Esophagus muscularis mucosa (tissue), 4 donors: ENCODE results near the gene RPS6KA2. TPM values are rescaled to one million over a fixed set of nuclear protein-coding genes. Genes with fewer than 3 reads are reported as not detected.

Source experiments
- DNase-seq: peaks from one replicate; pipeline ENCODE4 v3.0.0-alpha.2; 2017; ENCODE audit errors: extremely low spot score
- H3K27ac ChIP-seq, 4 donors: fragments of 200-600 bp; sonication (generic); replicated peaks in 1 of 4; 1 replicate in 3 of 4; 2 replicates in 1 of 4; pipeline ENCODE4 v1.5.1; 2016 to 2019; ENCODE audit warnings: mild to moderate bottlenecking in 1 of 4
- H3K27me3 ChIP-seq, 4 donors: fragments of 200-600 bp; sonication (generic); one replicate each; pipeline versions ENCODE4 v1.5.1 to v1.6.0; 2016 to 2019
- H3K36me3 ChIP-seq, 4 donors: fragments of 200-600 bp; sonication (generic); one replicate each; pipeline ENCODE4 v1.5.1; 2016 to 2019
- H3K4me1 ChIP-seq, 4 donors: fragments of 200-600 bp; sonication (generic); one replicate each; pipeline ENCODE4 v1.5.1; 2016 to 2019
- H3K4me3 ChIP-seq, 4 donors: fragments of 200-600 bp; sonication (generic); 1 replicate in 2 of 4; 2 replicates in 2 of 4; pipeline ENCODE4 v1.5.1; 2016 to 2019; ENCODE audit warnings: mild to moderate bottlenecking in 4 of 4, moderate library complexity in 1 of 4
- H3K9me3 ChIP-seq, 4 donors: fragments of 200-600 bp; sonication (generic); 1 replicate in 3 of 4; 2 replicates in 1 of 4; pipeline ENCODE4 v1.5.1; 2016 to 2019
- EP300 ChIP-seq: sonication (generic); formaldehyde crosslinking; IDR thresholded peaks from one replicate; pipeline ENCODE4 v1.6.1; 2017; ENCODE audit warnings: antibody characterized with exemption
- POLR2A ChIP-seq: fragments of 450-650 bp; IDR thresholded peaks from one replicate; pipeline ENCODE4 v1.6.1; 2017; ENCODE audit warnings: antibody characterized with exemption, moderate library complexity, mild to moderate bottlenecking, low read depth
- POLR2AphosphoS5 ChIP-seq, 2 donors: sonication (generic); formaldehyde crosslinking; IDR thresholded peaks; one replicate each; pipeline ENCODE4 v1.6.1; 2017; ENCODE audit warnings: antibody characterized with exemption in 2 of 2
- WGBS: methylation state at CpG from one replicate; pipeline ENCODE4 v1.1.5; 2018; 5-methylcytosine and 5-hydroxymethylcytosine counted together
- intact Hi-C: fragments of 100-400 bp; cut with DNase I; formaldehyde crosslinking; loops from one replicate; pipeline ENCODE4 v1.15.1; 2023
- total RNA-seq, 4 donors: library from RNA; depleted of rRNA; stranded (reverse); fragments of >200 nt; gene quantifications; one replicate each; pipeline versions ENCODE4 v1.1.0 to v1.2.1, GENCODE V29; 2016
- TF ChIP-seq, protein P1 (sequence below), 3 experiments: fragments of 200-600 bp in 2 of 3; fragments of 450-650 bp in 1 of 3; sonication (generic) in 2 of 3; IDR thresholded peaks; one replicate each; pipeline ENCODE4 v1.5.1; 2017 to 2019; ENCODE audit warnings: antibody characterized with exemption in 3 of 3, mild to moderate bottlenecking in 2 of 3, moderate library complexity in 1 of 3

RPS6KA2 gene
- total RNA-seq, 4 donors from 2014 or later, result 83.9 to 126 (median 112) TPM

DNA sequence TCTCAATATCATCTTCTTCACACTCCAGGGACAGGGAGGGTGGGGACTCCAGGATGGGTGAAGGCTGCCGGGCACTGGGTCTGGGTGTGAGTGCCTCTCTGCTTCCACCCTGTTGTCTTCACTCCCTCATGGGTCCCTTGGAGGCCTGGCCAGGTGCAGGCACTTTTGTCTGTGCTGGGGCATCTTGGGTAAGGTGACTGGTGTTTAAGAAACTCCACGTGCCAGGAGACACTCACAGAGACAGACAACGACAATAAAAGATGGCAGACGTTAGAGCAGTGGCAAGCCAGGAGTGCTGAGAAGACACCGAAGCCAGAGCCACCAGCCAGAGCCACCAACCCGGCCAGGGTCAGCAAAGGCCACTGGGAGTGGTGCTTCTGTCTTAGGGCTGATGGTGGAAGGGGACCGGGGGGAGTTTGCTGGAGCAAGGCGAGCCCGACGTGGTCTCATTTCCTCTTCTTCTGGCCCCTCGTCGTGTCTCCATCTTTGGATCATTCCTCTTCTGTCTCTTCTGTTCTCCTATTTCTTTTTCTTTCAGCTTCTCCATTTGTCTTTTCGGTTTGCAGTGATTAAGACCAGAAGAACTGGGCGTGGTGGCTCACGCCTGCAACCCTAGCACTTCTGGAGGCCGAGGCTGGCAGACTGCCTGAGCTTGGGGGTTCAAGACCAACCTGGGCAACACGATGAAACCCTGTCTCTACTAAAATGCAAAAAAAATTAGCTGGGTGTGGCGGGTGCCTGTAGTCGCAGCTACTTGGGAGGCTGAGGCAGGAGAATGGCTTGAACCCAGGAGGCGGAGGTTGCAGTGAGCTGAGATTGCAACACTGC lies 131.3 kb downstream of the RPS6KA2 start:
- Histone ChIP-seq H3K4me1 (peaks cover 0 to 9% (median 0%) of the 10 kb centered on the region in 4 donors), H3K27ac (no peak overlapping the region), H3K36me3 (peaks cover 15 to 87% (median 67%) of the 10 kb centered on the region in 4 donors), H3K4me3 (no peak overlapping the region), H3K9me3 (no peaks in the 10 kb centered on the region), H3K27me3 (no peaks in the 10 kb centered on the region)
- intact Hi-C loops, result no loop called here
- TF ChIP-seq POLR2AphosphoS5 (IDR thresholded peaks at IDR 0.05) (no peak), EP300 (no peak), POLR2A (no peak)
- TF ChIP-seq, protein P1, sequence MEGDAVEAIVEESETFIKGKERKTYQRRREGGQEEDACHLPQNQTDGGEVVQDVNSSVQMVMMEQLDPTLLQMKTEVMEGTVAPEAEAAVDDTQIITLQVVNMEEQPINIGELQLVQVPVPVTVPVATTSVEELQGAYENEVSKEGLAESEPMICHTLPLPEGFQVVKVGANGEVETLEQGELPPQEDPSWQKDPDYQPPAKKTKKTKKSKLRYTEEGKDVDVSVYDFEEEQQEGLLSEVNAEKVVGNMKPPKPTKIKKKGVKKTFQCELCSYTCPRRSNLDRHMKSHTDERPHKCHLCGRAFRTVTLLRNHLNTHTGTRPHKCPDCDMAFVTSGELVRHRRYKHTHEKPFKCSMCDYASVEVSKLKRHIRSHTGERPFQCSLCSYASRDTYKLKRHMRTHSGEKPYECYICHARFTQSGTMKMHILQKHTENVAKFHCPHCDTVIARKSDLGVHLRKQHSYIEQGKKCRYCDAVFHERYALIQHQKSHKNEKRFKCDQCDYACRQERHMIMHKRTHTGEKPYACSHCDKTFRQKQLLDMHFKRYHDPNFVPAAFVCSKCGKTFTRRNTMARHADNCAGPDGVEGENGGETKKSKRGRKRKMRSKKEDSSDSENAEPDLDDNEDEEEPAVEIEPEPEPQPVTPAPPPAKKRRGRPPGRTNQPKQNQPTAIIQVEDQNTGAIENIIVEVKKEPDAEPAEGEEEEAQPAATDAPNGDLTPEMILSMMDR (IDR thresholded peaks at IDR 0.05), result no peak
- 93% methylated on average over 19 of the region's 20 CpGs for WGBS
- no peak for DNase-seq

DNA sequence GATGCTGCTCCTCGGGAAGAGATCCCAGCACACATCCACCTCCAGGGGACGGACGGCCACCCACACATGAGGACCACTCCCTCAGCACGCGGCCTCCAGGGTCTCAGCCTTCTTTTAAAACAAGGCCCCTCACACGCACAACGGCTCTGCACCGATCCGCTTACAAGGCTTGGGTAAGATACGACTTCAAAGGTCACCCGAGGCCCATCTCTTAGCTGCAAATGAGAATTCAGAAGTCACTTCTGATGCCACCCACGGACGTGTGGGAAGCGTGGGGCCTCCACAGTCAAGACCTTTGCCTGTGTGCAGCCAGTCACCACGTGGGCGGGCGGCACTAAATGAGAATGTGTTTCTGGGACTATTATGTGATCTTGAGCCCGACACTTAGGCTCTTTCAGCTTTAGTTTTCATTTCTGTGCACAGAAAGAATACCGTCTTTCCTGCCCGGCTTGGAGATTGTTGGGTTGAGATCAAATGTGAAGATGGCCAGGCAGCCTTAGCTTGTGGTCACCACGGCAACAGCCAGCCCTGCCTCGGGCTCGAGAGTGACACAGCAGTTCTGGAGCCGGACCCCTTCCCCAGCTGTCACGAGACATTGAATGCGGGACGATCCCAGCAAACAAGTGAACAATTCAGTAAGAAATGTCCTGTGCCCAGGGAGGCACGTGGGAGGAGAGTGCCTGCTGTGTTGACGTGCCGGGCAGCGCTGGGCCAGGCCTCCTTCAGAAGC lies 132.1 kb downstream of the RPS6KA2 start:
- Histone ChIP-seq H3K9me3 (no peaks in the 10 kb centered on the region), H3K27me3 (no peaks in the 10 kb centered on the region), H3K27ac (no peak overlapping the region), H3K4me1 (peaks cover 0 to 9% (median 0%) of the 10 kb centered on the region in 4 donors), H3K36me3 (peaks cover 13 to 87% (median 63%) of the 10 kb centered on the region in 4 donors), H3K4me3 (no peak overlapping the region)
- TF ChIP-seq, protein P1 (IDR thresholded peaks at IDR 0.05), result no peak
- TF ChIP-seq POLR2A, result no peak
- intact Hi-C loops, result no loop called here
- DNase-seq, result no peak
- WGBS, result 94% methylated on average over 19 of the region's 31 CpGs

DNA sequence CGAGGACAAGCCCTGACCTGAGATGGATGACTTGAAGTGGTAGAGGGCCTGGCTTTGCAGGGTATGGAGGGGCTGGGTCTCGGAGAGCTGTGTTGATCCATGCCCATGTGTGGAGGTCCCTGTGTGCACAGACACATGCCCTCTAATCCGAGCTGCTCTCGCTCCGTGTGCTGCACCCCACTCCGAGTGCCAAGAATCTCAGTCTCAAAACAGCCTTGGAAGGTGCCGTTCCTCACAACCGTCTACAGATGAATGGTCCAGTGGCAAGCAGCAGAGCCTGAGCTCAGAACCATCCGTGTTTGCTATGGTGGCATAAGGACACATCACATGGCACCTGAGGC lies 133.0 kb downstream of the RPS6KA2 start:
- Histone ChIP-seq H3K27ac (no peak overlapping the region), H3K9me3 (no peaks in the 10 kb centered on the region), H3K27me3 (no peaks in the 10 kb centered on the region), H3K4me1 (peaks cover 0 to 9% (median 0%) of the 10 kb centered on the region in 4 donors), H3K4me3 (no peak overlapping the region), H3K36me3 (peaks cover 13 to 85% (median 60%) of the 10 kb centered on the region in 4 donors)
- no peak for TF ChIP-seq POLR2A
- TF ChIP-seq, protein P1 (IDR thresholded peaks at IDR 0.05), result no peak
- no peak for TF ChIP-seq EP300
- no peak for TF ChIP-seq POLR2AphosphoS5 (IDR thresholded peaks at IDR 0.05)
- no peak for DNase-seq
- 100% methylated on average over 9 of the region's 9 CpGs for WGBS
- intact Hi-C loops, result no loop called here

DNA sequence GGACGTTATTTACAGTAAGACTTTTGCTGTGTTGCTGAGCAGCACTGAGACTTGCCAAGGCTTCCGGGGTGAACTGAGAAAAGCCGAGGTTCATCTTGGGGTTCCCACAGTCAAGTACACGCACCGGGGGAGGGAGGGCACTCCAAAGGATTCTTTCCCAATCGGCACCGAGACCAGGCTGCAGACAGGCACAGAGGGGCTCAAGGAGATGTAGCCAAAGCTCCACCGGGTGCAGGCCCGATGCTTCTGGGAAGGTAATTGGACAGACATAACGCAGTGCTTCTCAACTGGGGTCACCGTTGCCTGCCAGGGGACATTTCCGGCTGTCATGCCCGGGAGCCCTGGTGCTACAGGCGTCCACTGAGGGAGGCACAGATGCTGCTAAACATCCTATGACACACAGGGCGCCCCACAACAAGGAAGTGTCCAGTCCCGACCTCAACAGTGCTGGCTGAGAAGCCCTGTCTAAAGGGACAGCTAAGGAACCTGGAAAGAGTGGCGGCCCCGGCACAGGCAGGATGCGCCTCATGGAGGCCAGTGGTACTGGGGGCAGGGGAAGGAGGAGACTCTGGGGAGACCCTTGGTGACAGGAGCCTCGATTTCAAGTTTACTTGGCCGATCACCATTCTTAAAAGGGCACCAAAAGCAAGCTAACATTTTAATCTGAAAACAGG lies 133.5 kb downstream of the RPS6KA2 start:
- WGBS, result over 99% methylated on average over 21 of the region's 21 CpGs
- Histone ChIP-seq H3K4me1 (peaks cover 1 to 13% (median 3%) of the 10 kb centered on the region in 4 donors), H3K4me3 (no peak overlapping the region), H3K27me3 (no peaks in the 10 kb centered on the region), H3K9me3 (no peaks in the 10 kb centered on the region), H3K27ac (no peak overlapping the region), H3K36me3 (peaks cover 8 to 84% (median 59%) of the 10 kb centered on the region in 4 donors)
- DNase-seq, result no peak
- TF ChIP-seq, protein P1 (IDR thresholded peaks at IDR 0.05), result no peak
- TF ChIP-seq EP300, result no peak
- TF ChIP-seq POLR2AphosphoS5 (IDR thresholded peaks at IDR 0.05), result no peak
- no peak for TF ChIP-seq POLR2A
- intact Hi-C loops, result no loop called here
